SK-N-SH (cell line): ENCODE measurements around the gene ERCC2. TPM values are rescaled to one million over a fixed set of nuclear protein-coding genes. Genes with fewer than 3 reads are reported as not detected.

Experiments used
- CTCF ChIA-PET: fragments of 300-600, 350-600 bp; formaldehyde crosslinking; extraction: SDS; loops from one replicate; lab custom pipeline; 2021; lab: Yijun Ruan, JAX
- POLR2A ChIA-PET: fragments of 350-600 bp; sonication (Branson Sonifier 250); formaldehyde crosslinking; extraction: SDS; loops from one replicate; lab custom pipeline; 2020; ENCODE audit warnings: antibody characterized with exemption, inconsistent platforms; lab: Yijun Ruan, JAX
- DNase-seq: peaks from one replicate; pipeline ENCODE4 v3.0.0; 2012
- H2AFZ ChIP-seq: fragments of 200-600 bp; sonication (generic); 2 replicates; pipeline ENCODE4 v1.8.1; 2016; ENCODE audit warnings: antibody characterized with exemption, mild to moderate bottlenecking, low read depth
- H3F3A ChIP-seq: fragments of 200-600 bp; sonication (generic); replicated peaks from 2 replicates; pipeline ENCODE3; 2016; ENCODE audit warnings: antibody characterized with exemption, mild to moderate bottlenecking; ENCODE audit not compliant: insufficient read depth
- H3K27ac ChIP-seq, 2 experiments: fragments of 200-500 bp in 1 of 2; fragments of 200-600 bp in 1 of 2; sonication (Bioruptor generic) in 1 of 2; sonication (generic), shearing (Covaris generic) in 1 of 2; 2 replicates each; pipeline versions ENCODE4 v1.5.1 to v1.6.1; 2014 to 2016; ENCODE audit warnings: low read depth in 2 of 2, inconsistent platforms in 1 of 2, low read length in 1 of 2, mild to moderate bottlenecking in 1 of 2, mixed read lengths in 1 of 2
- H3K27me3 ChIP-seq: fragments of 200-600 bp; sonication (generic), shearing (Covaris generic); 2 replicates; pipeline ENCODE4 v1.6.1; 2016; ENCODE audit warnings: mixed run types; ENCODE audit not compliant: insufficient read depth
- H3K36me3 ChIP-seq, 2 experiments: fragments of 200-500 bp in 1 of 2; fragments of 200-600 bp in 1 of 2; sonication (Bioruptor generic) in 1 of 2; sonication (generic) in 1 of 2; replicated peaks in 1 of 2; 2 replicates each; pipeline versions ENCODE3 to v1.5.1; 2014 to 2016; ENCODE audit warnings: low read length in 1 of 2, mild to moderate bottlenecking in 1 of 2; ENCODE audit not compliant: insufficient read depth in 2 of 2, control insufficient read depth in 1 of 2
- H3K4me1 ChIP-seq, 2 experiments: fragments of 200-500 bp in 1 of 2; fragments of 200-600 bp in 1 of 2; sonication (Bioruptor generic) in 1 of 2; sonication (generic), shearing (Covaris generic) in 1 of 2; 2 replicates each; pipeline versions ENCODE4 v1.5.1 to v1.6.1; 2014 to 2016; ENCODE audit warnings: low read depth in 1 of 2, low read length in 1 of 2, mixed run types in 1 of 2; ENCODE audit not compliant: insufficient read depth in 2 of 2, control insufficient read depth in 1 of 2
- H3K4me2 ChIP-seq: fragments of 200-600 bp; sonication (generic), shearing (Covaris generic); 2 replicates; pipeline ENCODE4 v1.6.1; 2017; ENCODE audit warnings: mixed run types
- H3K4me3 ChIP-seq, 2 experiments: fragments of 200-500 bp in 1 of 2; fragments of 200-600 bp in 1 of 2; sonication (Bioruptor generic) in 1 of 2; sonication (generic), shearing (Covaris generic) in 1 of 2; 2 replicates each; pipeline versions ENCODE4 v1.5.1 to v1.8.1; 2014 to 2016; ENCODE audit warnings: low read depth in 2 of 2, inconsistent platforms in 1 of 2, low read length in 1 of 2, mild to moderate bottlenecking in 1 of 2, mixed read lengths in 1 of 2, moderate library complexity in 1 of 2
- H3K79me2 ChIP-seq: fragments of 200-600 bp; sonication (generic); 2 replicates; pipeline ENCODE4 v1.8.1; 2017; ENCODE audit warnings: mild to moderate bottlenecking; ENCODE audit not compliant: insufficient read depth
- H3K9ac ChIP-seq: fragments of 200-600 bp; sonication (generic); 2 replicates; pipeline ENCODE4 v1.6.1; 2017; ENCODE audit warnings: mixed run types
- H3K9me2 ChIP-seq: fragments of 200-600 bp; sonication (generic); 2 replicates; pipeline ENCODE4 v1.6.1; 2017; ENCODE audit warnings: mixed run types
- H3K9me3 ChIP-seq: fragments of 200-600 bp; sonication (generic); 2 replicates; pipeline ENCODE4 v1.6.1; 2017; ENCODE audit warnings: mixed run types, mild to moderate bottlenecking, moderate library complexity
- H4K20me1 ChIP-seq: fragments of 200-600 bp; sonication (generic); 2 replicates; pipeline ENCODE4 v1.6.1; 2017; ENCODE audit warnings: mild to moderate bottlenecking, mixed run types; ENCODE audit not compliant: insufficient read depth
- CTCF ChIP-seq: fragments of 200-600 bp; sonication (generic); IDR thresholded peaks from 2 replicates; pipeline ENCODE4 v1.6.1; 2017; ENCODE audit warnings: antibody characterized with exemption, mild to moderate bottlenecking, moderate library complexity
- EZH2phosphoT487 ChIP-seq: fragments of 200-600 bp; sonication (generic); IDR thresholded peaks from 2 replicates; pipeline ENCODE4 v1.6.1; 2017; ENCODE audit warnings: low read depth, mixed run types, mild to moderate bottlenecking, antibody characterized with exemption, moderate library complexity, borderline replicate concordance
- FOXJ3 ChIP-seq: sonication (generic); formaldehyde crosslinking; IDR thresholded peaks from 2 replicates; pipeline ENCODE4 v1.5.1; 2020; ENCODE audit warnings: mild to moderate bottlenecking, missing genetic modification reagents
- FOXM1 ChIP-seq: IDR thresholded peaks from 2 replicates; pipeline ENCODE4 v1.4.0; 2012; ENCODE audit warnings: low read depth, mild to moderate bottlenecking
- GABPA ChIP-seq: IDR thresholded peaks from 2 replicates; pipeline ENCODE4 v1.4.0; 2012; ENCODE audit warnings: low read depth, mild to moderate bottlenecking
- NFIC ChIP-seq: IDR thresholded peaks from 2 replicates; pipeline ENCODE4 v1.4.0; 2012; ENCODE audit warnings: borderline replicate concordance
- PBX3 ChIP-seq: IDR thresholded peaks from 2 replicates; pipeline ENCODE4; 2012
- RFX5 ChIP-seq: IDR thresholded peaks from 2 replicates; pipeline ENCODE4 v1.6.1; 2012; ENCODE audit warnings: mild to moderate bottlenecking, improper control_type of control experiment, low read length
- TAF1 ChIP-seq: IDR thresholded peaks from 2 replicates; pipeline ENCODE4 v1.6.1; 2012; ENCODE audit warnings: low read depth, mild to moderate bottlenecking, low read length, moderate library complexity, borderline replicate concordance
- TEAD4 ChIP-seq: IDR thresholded peaks from 2 replicates; pipeline ENCODE4 v1.4.0; 2012; ENCODE audit warnings: mild to moderate bottlenecking, borderline replicate concordance; ENCODE audit not compliant: insufficient read depth
- YY1 ChIP-seq: IDR thresholded peaks from 2 replicates; pipeline ENCODE4 v1.4.0; 2012; ENCODE audit warnings: low read depth, mild to moderate bottlenecking
- WGBS: methylation state at CpG from one replicate; pipeline ENCODE4 v1.1.6; 2017; ENCODE audit warnings: low lambda C conversion rate; 5-methylcytosine and 5-hydroxymethylcytosine counted together
- polyA plus RNA-seq, 3 experiments: library from polyadenylated mRNA; depleted of rRNA; stranded (reverse); fragments of >200 nt; gene quantifications; 2 replicates each; pipeline ENCODE4 v1.2.3, GENCODE V29; 2012

Gene ERCC2
- polyA plus RNA-seq, 1 of the 3 experiments (the other 2 are of a cell fraction), result 72.8 TPM

- WGBS, result 72% methylated on average over 16 of the region's 40 CpGs
- no peaks in the 10 kb centered on the region for H4K20me1 ChIP-seq
Observed at GRCh38 chr19:45402298-45403061, 32.1 kb upstream of the ERCC2 start.

GRCh38 chr19:45401815-45402214, 31.4 kb upstream of the ERCC2 start:
- Histone ChIP-seq H3K9ac (no peak overlapping the region), H3K79me2 (peaks cover 73% of the 10 kb centered on the region), H2AFZ (no peak overlapping the region), H3K27ac (no peak overlapping the region), H3F3A (peaks cover 3% of the 10 kb centered on the region), H4K20me1 (no peaks in the 10 kb centered on the region), H3K27me3 (no peaks in the 10 kb centered on the region), H3K4me1 (peaks cover 12 to 22% of the 10 kb centered on the region in 2 experiments; a peak in 3 of 4 replicates), H3K36me3 (peaks cover 0 to 7% of the 10 kb centered on the region in 2 experiments), H3K4me2 (no peak overlapping the region), H3K4me3 (no peak overlapping the region), H3K9me2 (no peaks in the 10 kb centered on the region), H3K9me3 (no peaks in the 10 kb centered on the region)
- WGBS, result 93% methylated on average over 6 of the region's 6 CpGs
- TF ChIP-seq FOXJ3 (no peak), GABPA (no peak), TAF1 (no peak), PBX3 (no peak), TEAD4 (no peak), FOXM1 (no peak), NFIC (no peak), YY1 (no peak), EZH2phosphoT487 (no peak), RFX5 (no peak)
- ChIA-PET POLR2A (no interaction called here), CTCF (interaction anchor here (0.6 to 3.9 kb wide), 7 partner anchors 11 to 84 kb away, joined by 3 to 18 read pairs (median 3); no protein-coding TSS in a partner anchor)
- no peak for DNase-seq

More at GRCh38 chr19:45402298-45403061, 32.1 kb upstream of the ERCC2 start:
- no peaks in the 10 kb centered on the region for H3K27me3 ChIP-seq
- H3K79me2 ChIP-seq, result peaks cover 79% of the 10 kb centered on the region
- peaks cover 14 to 26% of the 10 kb centered on the region in 2 experiments; a peak in 3 of 4 replicates for H3K4me1 ChIP-seq
- ChIA-PET POLR2A (no interaction called here), CTCF (interaction anchor here (1.3 to 3.9 kb wide), 5 partner anchors 11 to 83 kb away, joined by 3 to 18 read pairs (median 3); no protein-coding TSS in a partner anchor)
- H3K9me3 ChIP-seq, result no peaks in the 10 kb centered on the region
- no peak overlapping the region for H3K9ac ChIP-seq
- H3K4me3 ChIP-seq, result no peak overlapping the region
- no peak overlapping the region for H2AFZ ChIP-seq
- DNase-seq, result peak; percentile 62
- no peaks in the 10 kb centered on the region for H3K9me2 ChIP-seq
- H3K4me2 ChIP-seq, result peak overlapping the region; percentile 88
- H3K27ac ChIP-seq, result no peak overlapping the region
- H3K36me3 ChIP-seq, result peaks cover 0 to 7% of the 10 kb centered on the region in 2 experiments
- TF ChIP-seq CTCF (peak; percentile 34; the same call in 1 of the 2 replicates), NFIC (no peak)
- H3F3A ChIP-seq, result peaks cover 6% of the 10 kb centered on the region
